Measurements from ENCODE around the gene TMEM179.

The TMEM179 gene

GRCh38 chr14:104561632-104562495 is 42.7 kb downstream of the TMEM179 start:
- no peak overlapping the region for H3K4me3 ChIP-seq (ENCODE audit: control insufficient read depth, low read depth, low read length)
- TF ChIP-seq CTCF (conservative IDR thresholded peaks at IDR 0.05; ENCODE audit: control insufficient read depth, insufficient read depth, low read depth, low read length) = no peak
- no peak for DNase-seq (ENCODE audit: low read depth)

- DNase-seq (ENCODE audit: low read depth) = no peak
- no peak for TF ChIP-seq CTCF (conservative IDR thresholded peaks at IDR 0.05; ENCODE audit: control insufficient read depth, insufficient read depth, low read depth, low read length)
- H3K4me3 ChIP-seq (ENCODE audit: control insufficient read depth, low read depth, low read length) = no peak overlapping the region
Measured at GRCh38 chr14:104561124-104561557, 43.4 kb downstream of the TMEM179 start.

GRCh38 chr14:104560586-104560945 is 44.0 kb downstream of the TMEM179 start:
- no peak for TF ChIP-seq CTCF (conservative IDR thresholded peaks at IDR 0.05; ENCODE audit: control insufficient read depth, insufficient read depth, low read depth, low read length)
- DNase-seq (ENCODE audit: low read depth) = no peak
- no peak overlapping the region for H3K4me3 ChIP-seq (ENCODE audit: control insufficient read depth, low read depth, low read length)

GRCh38 chr14:104559804-104560585 is 44.6 kb downstream of the TMEM179 start:
- H3K4me3 ChIP-seq (ENCODE audit: control insufficient read depth, low read depth, low read length) = no peak overlapping the region
- no peak for TF ChIP-seq CTCF (conservative IDR thresholded peaks at IDR 0.05; ENCODE audit: control insufficient read depth, insufficient read depth, low read depth, low read length)
- no peak for DNase-seq (ENCODE audit: low read depth)

GRCh38 chr14:104559028-104559803 is 45.4 kb downstream of the TMEM179 start:
- DNase-seq (ENCODE audit: low read depth) = no peak
- TF ChIP-seq CTCF (conservative IDR thresholded peaks at IDR 0.05; ENCODE audit: control insufficient read depth, insufficient read depth, low read depth, low read length) = no peak
- H3K4me3 ChIP-seq (ENCODE audit: control insufficient read depth, low read depth, low read length) = no peak overlapping the region

- H3K4me3 ChIP-seq (ENCODE audit: control insufficient read depth, low read depth, low read length) = no peak overlapping the region
Measured at GRCh38 chr14:104558231-104559027, 46.1 kb downstream of the TMEM179 start.

More at GRCh38 chr14:104558231-104559027, 46.1 kb downstream of the TMEM179 start:
- DNase-seq (ENCODE audit: low read depth) = no peak
- no peak for TF ChIP-seq CTCF (conservative IDR thresholded peaks at IDR 0.05; ENCODE audit: control insufficient read depth, insufficient read depth, low read depth, low read length)

Measured in fibroblast of mammary gland (primary cell).